PC-9 (cell line): ENCODE data around the gene CDK5RAP3. TPM values are rescaled to one million over a fixed set of nuclear protein-coding genes. Genes with fewer than 3 reads are reported as not detected.

Experiments
- BruUV-seq: library from RNA; stranded (reverse); fragments of 400-500 nt; replicated peaks from 2 replicates; lab custom pipeline; 2021; lab: Mats Ljungman, UMichigan
- CTCF ChIA-PET: fragments of 300-600 bp; sonication (Branson Sonifier 250); formaldehyde crosslinking; loops from one replicate; lab custom pipeline; 2022; ENCODE audit warnings: antibody characterized with exemption; lab: Charles Lee
- POLR2A ChIA-PET: fragments of 300-600 bp; sonication (Branson Sonifier 250); formaldehyde crosslinking; loops from one replicate; lab custom pipeline; 2022; ENCODE audit warnings: antibody characterized with exemption; ENCODE audit not compliant: unreplicated experiment; lab: Charles Lee
- DNase-seq, 2 experiments: peaks; one replicate each; pipeline versions ENCODE4 v3.0.0 to v3.0.0-alpha.2; 2015 to 2022; ENCODE audit warnings: mixed read lengths in 1 of 2
- H2AFZ ChIP-seq: fragments of 200-600 bp; sonication (generic); 2 replicates; pipeline ENCODE4 v1.8.1; 2017; ENCODE audit warnings: antibody characterized with exemption
- H3F3A ChIP-seq: fragments of 200-600 bp; sonication (generic); 2 replicates; pipeline ENCODE4 v1.8.1; 2017; ENCODE audit warnings: antibody characterized with exemption, mild to moderate bottlenecking, low read depth; ENCODE audit not compliant: insufficient read depth
- H3K27ac ChIP-seq: fragments of 200-600 bp; sonication (generic); 2 replicates; pipeline ENCODE4 v1.6.1; 2016; ENCODE audit warnings: mixed run types
- H3K27me3 ChIP-seq: fragments of 200-600 bp; sonication (generic); 2 replicates; pipeline ENCODE4 v1.6.1; 2016; ENCODE audit warnings: low read depth, mixed run types; ENCODE audit not compliant: insufficient read depth
- H3K36me3 ChIP-seq: fragments of 200-600 bp; sonication (generic); 2 replicates; pipeline ENCODE4 v1.6.1; 2016; ENCODE audit warnings: low read depth, mixed run types
- H3K4me1 ChIP-seq: fragments of 200-600 bp; sonication (generic); replicated peaks from 2 replicates; pipeline ENCODE4 v1.6.1; 2016; ENCODE audit warnings: mixed run types; ENCODE audit not compliant: insufficient read depth
- H3K4me2 ChIP-seq: fragments of 200-600 bp; sonication (generic); 2 replicates; pipeline ENCODE4 v1.6.1; 2017; ENCODE audit warnings: mixed run types
- H3K4me3 ChIP-seq: fragments of 200-600 bp; sonication (generic); 2 replicates; pipeline ENCODE4 v1.6.1; 2016; ENCODE audit warnings: mixed run types
- H3K79me2 ChIP-seq: fragments of 200-600 bp; sonication (generic); 2 replicates; pipeline ENCODE4 v1.6.1; 2017; ENCODE audit warnings: low read depth, mixed run types
- H3K9me2 ChIP-seq: fragments of 200-600 bp; sonication (generic); 2 replicates; pipeline ENCODE4 v1.8.1; 2017; ENCODE audit warnings: mild to moderate bottlenecking; ENCODE audit not compliant: insufficient read depth
- H3K9me3 ChIP-seq: fragments of 200-600 bp; sonication (generic); 2 replicates; pipeline ENCODE4 v1.8.1; 2016; ENCODE audit warnings: low read depth; ENCODE audit not compliant: insufficient read depth
- H4K20me1 ChIP-seq: fragments of 200-600 bp; sonication (generic); 2 replicates; pipeline ENCODE4 v1.8.1; 2017; ENCODE audit not compliant: insufficient read depth
- EZH2 ChIP-seq: fragments of 200-600 bp; sonication (generic); IDR thresholded peaks from 2 replicates; pipeline ENCODE4 v1.8.0; 2017; ENCODE audit warnings: antibody characterized with exemption, low read depth
- intact Hi-C: fragments of 100-400 bp; cut with micrococcal nuclease; formaldehyde crosslinking; loops from one replicate; pipeline ENCODE4 v1.10.0; 2022; ENCODE audit not compliant: unreplicated experiment
- total RNA-seq: library from RNA; stranded (reverse); gene quantifications from 2 replicates; pipeline ENCODE4 v1.2.3, GENCODE V29; 2021
- TF ChIP-seq, protein P1 (sequence below): fragments of 200-600 bp; sonication (generic); conservative IDR thresholded peaks from 2 replicates; pipeline ENCODE4 v1.6.1; 2017; ENCODE audit warnings: mixed run types, antibody characterized with exemption, mild to moderate bottlenecking, moderate library complexity

CDK5RAP3 gene
- total RNA-seq, 1 experiment from 2014 or later, result 147 TPM

DNA sequence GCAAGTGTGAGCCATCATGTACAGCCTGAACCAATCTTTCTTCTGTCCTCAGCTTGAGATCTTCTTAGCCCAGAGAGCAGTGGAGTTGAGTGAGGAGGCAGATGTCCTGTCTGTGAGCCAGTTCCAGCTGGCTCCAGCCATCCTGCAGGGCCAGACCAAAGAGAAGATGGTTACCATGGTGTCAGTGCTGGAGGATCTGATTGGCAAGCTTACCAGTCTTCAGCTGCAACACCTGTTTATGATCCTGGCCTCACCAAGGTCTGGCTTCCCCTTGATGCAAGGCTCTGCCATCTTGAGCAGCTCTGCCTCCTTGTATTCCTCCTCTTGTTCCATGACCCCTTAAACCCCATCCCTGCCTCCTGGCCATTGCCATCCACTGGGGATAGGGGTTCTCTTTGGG is 9.6 kb downstream of the CDK5RAP3 start:
- Histone ChIP-seq H3K9me3 (no peaks in the 10 kb centered on the region), H3K4me2 (no peak overlapping the region), H3K27me3 (no peaks in the 10 kb centered on the region), H3K4me3 (no peak overlapping the region), H3F3A (no peaks in the 10 kb centered on the region), H3K27ac (no peak overlapping the region), H3K4me1 (no peaks in the 10 kb centered on the region), H3K79me2 (no peaks in the 10 kb centered on the region), H2AFZ (no peak overlapping the region), H3K9me2 (no peaks in the 10 kb centered on the region), H3K36me3 (peaks cover 33% of the 10 kb centered on the region), H4K20me1 (no peaks in the 10 kb centered on the region)
- TF ChIP-seq, protein P1, sequence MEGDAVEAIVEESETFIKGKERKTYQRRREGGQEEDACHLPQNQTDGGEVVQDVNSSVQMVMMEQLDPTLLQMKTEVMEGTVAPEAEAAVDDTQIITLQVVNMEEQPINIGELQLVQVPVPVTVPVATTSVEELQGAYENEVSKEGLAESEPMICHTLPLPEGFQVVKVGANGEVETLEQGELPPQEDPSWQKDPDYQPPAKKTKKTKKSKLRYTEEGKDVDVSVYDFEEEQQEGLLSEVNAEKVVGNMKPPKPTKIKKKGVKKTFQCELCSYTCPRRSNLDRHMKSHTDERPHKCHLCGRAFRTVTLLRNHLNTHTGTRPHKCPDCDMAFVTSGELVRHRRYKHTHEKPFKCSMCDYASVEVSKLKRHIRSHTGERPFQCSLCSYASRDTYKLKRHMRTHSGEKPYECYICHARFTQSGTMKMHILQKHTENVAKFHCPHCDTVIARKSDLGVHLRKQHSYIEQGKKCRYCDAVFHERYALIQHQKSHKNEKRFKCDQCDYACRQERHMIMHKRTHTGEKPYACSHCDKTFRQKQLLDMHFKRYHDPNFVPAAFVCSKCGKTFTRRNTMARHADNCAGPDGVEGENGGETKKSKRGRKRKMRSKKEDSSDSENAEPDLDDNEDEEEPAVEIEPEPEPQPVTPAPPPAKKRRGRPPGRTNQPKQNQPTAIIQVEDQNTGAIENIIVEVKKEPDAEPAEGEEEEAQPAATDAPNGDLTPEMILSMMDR, result no peak
- TF ChIP-seq EZH2, result no peak
- intact Hi-C loops, result no loop called here
- no peak for DNase-seq
- CTCF ChIA-PET, result no interaction called here
- POLR2A ChIA-PET, result interaction anchor here (0.7 kb wide), 1 partner anchor 69 kb away, joined by 3 read pairs; no protein-coding TSS in a partner anchor
- BruUV-seq, result no TSS peak

DNA sequence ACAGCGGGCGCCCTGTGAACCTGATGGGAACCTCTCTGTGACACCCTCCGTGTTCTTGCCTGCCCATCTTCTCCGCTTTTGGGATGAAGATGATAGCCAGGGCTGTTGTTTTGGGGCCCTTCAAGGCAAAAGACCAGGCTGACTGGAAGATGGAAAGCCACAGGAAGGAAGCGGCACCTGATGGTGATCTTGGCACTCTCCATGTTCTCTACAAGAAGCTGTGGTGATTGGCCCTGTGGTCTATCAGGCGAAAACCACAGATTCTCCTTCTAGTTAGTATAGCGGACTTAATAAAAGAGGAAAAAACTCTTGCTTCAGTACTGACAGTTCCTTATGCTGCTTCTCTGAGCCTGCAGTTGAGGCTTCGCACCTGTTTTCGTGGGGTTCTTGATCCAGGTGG is 10.5 kb downstream of the CDK5RAP3 start:
- Histone ChIP-seq H2AFZ (no peak overlapping the region), H3K9me3 (no peaks in the 10 kb centered on the region), H3K36me3 (peaks cover 31% of the 10 kb centered on the region), H3K27me3 (no peaks in the 10 kb centered on the region), H3K4me3 (no peak overlapping the region), H3K79me2 (no peaks in the 10 kb centered on the region), H3K27ac (no peak overlapping the region), H3K9me2 (no peaks in the 10 kb centered on the region), H3K4me1 (no peaks in the 10 kb centered on the region), H3F3A (no peaks in the 10 kb centered on the region), H3K4me2 (no peak overlapping the region), H4K20me1 (no peaks in the 10 kb centered on the region)
- no peak for DNase-seq
- TF ChIP-seq, protein P1, result no peak
- no peak for TF ChIP-seq EZH2
- intact Hi-C loops, result no loop called here
- CTCF ChIA-PET, result no interaction called here
- POLR2A ChIA-PET, result no interaction called here
- no TSS peak for BruUV-seq

DNA sequence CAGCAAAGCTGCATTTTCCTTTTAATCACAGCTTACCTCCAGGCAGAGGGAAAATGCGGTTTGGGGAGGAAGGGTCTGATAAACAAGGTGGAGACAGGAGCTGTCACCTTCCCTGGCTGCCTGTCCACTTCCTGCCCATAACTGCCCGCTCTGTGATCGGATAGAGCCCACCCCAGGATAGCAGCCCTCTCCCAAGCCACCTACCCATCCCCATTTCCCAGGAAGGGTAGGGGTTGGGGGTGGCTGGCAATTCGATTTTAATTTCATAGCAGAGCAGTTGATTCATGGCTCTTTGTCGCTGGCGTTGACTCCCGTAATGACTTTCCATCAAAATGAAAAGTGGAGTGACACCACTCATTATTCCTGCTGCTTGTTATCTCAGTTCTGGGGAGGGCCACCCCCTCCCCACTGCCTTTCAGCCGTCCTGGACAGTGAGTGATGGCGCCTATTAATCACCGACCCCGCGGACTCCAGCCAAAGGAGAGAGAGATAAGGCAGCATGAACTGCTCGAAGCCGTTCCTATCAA is 11.2 kb downstream of the CDK5RAP3 start:
- Histone ChIP-seq H3K27me3 (no peaks in the 10 kb centered on the region), H3F3A (peaks cover 1% of the 10 kb centered on the region; the same call in 1 of the 2 replicates), H3K36me3 (peaks cover 29% of the 10 kb centered on the region), H4K20me1 (no peaks in the 10 kb centered on the region), H3K9me2 (no peaks in the 10 kb centered on the region), H2AFZ (no peak overlapping the region), H3K79me2 (no peaks in the 10 kb centered on the region), H3K9me3 (no peaks in the 10 kb centered on the region), H3K4me3 (no peak overlapping the region), H3K4me1 (no peaks in the 10 kb centered on the region), H3K27ac (no peak overlapping the region), H3K4me2 (no peak overlapping the region)
- ChIA-PET CTCF (no interaction called here), POLR2A (no interaction called here)
- intact Hi-C loops, result no loop called here
- TF ChIP-seq, protein P1, result no peak
- TF ChIP-seq EZH2, result no peak
- no peak for DNase-seq
- no TSS peak for BruUV-seq
